Esophagus squamous epithelium (tissue), 5 donors: Measurements from ENCODE around the gene SNCAIP. TPM values are rescaled to one million over a fixed set of nuclear protein-coding genes. Genes with fewer than 3 reads are reported as not detected.

Experiments used
- DNase-seq: peaks from one replicate; lab custom pipeline; 2025; lab: John Stamatoyannopoulos, UW
- H3K27ac ChIP-seq, 4 donors: fragments of 200-600 bp; sonication (generic); one replicate each; pipeline ENCODE4 v1.5.1; 2016 to 2019; ENCODE audit warnings: mild to moderate bottlenecking in 1 of 4
- H3K27me3 ChIP-seq, 4 donors: fragments of 200-600 bp; sonication (generic); 1 replicate in 3 of 4; 2 replicates in 1 of 4; pipeline versions ENCODE4 v1.5.1 to v1.6.0; 2017 to 2021; ENCODE audit warnings: antibody characterized with exemption in 1 of 4
- H3K36me3 ChIP-seq, 3 donors: fragments of 200-600 bp; sonication (generic); one replicate each; pipeline ENCODE4 v1.5.1; 2016 to 2019
- H3K4me1 ChIP-seq, 3 donors: fragments of 200-600 bp; sonication (generic); one replicate each; pipeline ENCODE4 v1.5.1; 2017 to 2019
- H3K4me3 ChIP-seq, 4 donors: fragments of 200-600 bp; sonication (generic); 1 replicate in 3 of 4; 2 replicates in 1 of 4; pipeline ENCODE4 v1.5.1; 2016 to 2019; ENCODE audit warnings: mild to moderate bottlenecking in 2 of 4, moderate library complexity in 1 of 4
- H3K9me3 ChIP-seq, 3 donors: fragments of 200-600 bp; sonication (generic); one replicate each; pipeline ENCODE4 v1.5.1; 2016 to 2019
- POLR2A ChIP-seq, 4 donors: fragments of 450-650 bp; IDR thresholded peaks; one replicate each; pipeline ENCODE4 v1.6.1; 2017; ENCODE audit warnings: antibody characterized with exemption in 4 of 4, mild to moderate bottlenecking in 4 of 4, moderate library complexity in 3 of 4
- WGBS, 2 donors: methylation state at CpG; one replicate each; pipeline ENCODE4 v1.1.5; 2018; 5-methylcytosine and 5-hydroxymethylcytosine counted together
- intact Hi-C: fragments of 100-400 bp; cut with DNase I; formaldehyde crosslinking; loops from one replicate; pipeline ENCODE4 v1.15.0; 2022
- total RNA-seq, 4 donors: library from RNA; depleted of rRNA; stranded (reverse); fragments of >200 nt; gene quantifications; one replicate each; pipeline ENCODE4 v1.1.0, GENCODE V29; 2016
- TF ChIP-seq, protein P1 (sequence below), 6 experiments: fragments of 450-650 bp in 4 of 6; fragments of 200-600 bp in 2 of 6; sonication (generic) in 2 of 6; IDR thresholded peaks; one replicate each; pipeline ENCODE4 v1.5.1; 2016 to 2019; ENCODE audit warnings: antibody characterized with exemption in 6 of 6, mild to moderate bottlenecking in 4 of 6, moderate library complexity in 4 of 6
- donor health status: DM: yes; HTN: yes; CAD: no.

SNCAIP gene
- total RNA-seq, 4 donors from 2014 or later = 0.48 to 3.3 (median 2.3) TPM

DNA sequence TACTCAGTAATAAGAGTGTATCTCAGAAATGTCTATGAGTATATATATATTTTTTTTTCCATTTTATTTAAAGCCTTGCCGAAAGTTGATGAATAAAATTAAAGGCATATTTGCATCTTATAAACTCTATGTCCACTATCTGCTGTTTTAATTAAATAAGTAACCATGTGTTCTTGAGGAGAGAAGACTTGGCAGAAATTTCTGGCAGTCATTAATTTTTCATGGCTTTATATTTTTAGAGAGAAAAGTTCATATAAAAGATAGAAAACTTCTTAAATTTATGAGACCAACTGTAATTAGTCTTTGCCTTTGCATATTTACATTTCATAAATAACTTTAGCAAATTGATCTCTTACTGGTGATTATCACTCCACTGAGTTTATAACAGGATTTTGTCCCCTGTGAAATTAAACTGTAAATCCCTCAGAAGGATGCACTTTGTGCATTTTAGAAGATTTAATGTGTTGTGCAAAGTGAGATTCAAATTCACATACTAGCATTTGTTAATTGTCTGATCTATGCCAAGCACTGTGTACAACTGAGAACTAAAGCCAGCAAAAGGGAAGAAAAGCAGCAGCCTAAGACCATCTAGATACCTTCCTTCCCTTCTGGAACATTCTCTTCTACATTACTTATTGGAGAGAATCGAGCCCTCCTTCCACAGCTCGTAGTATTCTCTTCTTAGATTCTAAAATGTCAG, 108.7 kb downstream of the SNCAIP start:
- Histone ChIP-seq H3K27ac (no peak overlapping the region), H3K36me3 (no peaks in the 10 kb centered on the region), H3K27me3 (no peaks in the 10 kb centered on the region), H3K4me3 (no peak overlapping the region), H3K9me3 (no peaks in the 10 kb centered on the region), H3K4me1 (peaks cover 0 to 11% (median 0%) of the 10 kb centered on the region in 3 donors)
- intact Hi-C loops = no loop called here
- no peak for DNase-seq
- WGBS, 2 donors = 77 to 86% methylated on average over 3 of the region's 3 CpGs
- TF ChIP-seq, protein P1, sequence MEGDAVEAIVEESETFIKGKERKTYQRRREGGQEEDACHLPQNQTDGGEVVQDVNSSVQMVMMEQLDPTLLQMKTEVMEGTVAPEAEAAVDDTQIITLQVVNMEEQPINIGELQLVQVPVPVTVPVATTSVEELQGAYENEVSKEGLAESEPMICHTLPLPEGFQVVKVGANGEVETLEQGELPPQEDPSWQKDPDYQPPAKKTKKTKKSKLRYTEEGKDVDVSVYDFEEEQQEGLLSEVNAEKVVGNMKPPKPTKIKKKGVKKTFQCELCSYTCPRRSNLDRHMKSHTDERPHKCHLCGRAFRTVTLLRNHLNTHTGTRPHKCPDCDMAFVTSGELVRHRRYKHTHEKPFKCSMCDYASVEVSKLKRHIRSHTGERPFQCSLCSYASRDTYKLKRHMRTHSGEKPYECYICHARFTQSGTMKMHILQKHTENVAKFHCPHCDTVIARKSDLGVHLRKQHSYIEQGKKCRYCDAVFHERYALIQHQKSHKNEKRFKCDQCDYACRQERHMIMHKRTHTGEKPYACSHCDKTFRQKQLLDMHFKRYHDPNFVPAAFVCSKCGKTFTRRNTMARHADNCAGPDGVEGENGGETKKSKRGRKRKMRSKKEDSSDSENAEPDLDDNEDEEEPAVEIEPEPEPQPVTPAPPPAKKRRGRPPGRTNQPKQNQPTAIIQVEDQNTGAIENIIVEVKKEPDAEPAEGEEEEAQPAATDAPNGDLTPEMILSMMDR (IDR thresholded peaks at IDR 0.05) = no peak
- TF ChIP-seq POLR2A (IDR thresholded peaks at IDR 0.05) = no peak

DNA sequence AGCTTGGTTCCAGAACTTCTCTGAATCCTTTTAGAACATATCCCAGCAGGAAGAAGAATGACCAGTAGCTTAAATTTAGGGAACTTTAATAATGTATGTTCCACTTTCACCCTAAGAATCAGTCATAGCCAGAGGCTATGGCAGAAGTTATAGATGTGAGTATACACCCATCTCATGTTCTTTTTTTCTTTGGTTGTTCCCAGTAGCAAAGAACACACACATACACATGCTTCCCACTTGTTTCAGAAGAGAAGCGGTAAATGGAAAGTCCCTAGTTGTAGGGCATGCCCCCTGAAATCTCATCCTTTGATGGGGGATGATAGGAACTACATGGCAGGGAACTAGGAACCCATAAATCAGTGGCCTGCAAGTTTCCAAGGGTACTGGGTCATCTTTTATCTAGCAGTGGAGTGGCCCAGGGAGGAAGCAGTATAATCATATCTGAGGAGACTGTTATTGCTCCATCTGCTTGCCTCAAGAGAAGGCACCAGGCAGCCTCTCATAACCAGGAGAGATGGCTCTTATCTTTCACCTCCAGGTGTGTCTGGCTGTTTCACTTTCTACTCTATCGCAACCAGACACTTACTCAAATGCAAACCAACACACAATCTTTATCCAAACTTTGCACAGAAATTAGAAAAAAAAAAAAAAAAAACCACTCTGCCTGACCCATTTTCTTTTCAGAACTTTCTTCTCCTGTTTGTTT, 109.5 kb downstream of the SNCAIP start:
- Histone ChIP-seq H3K27me3 (no peaks in the 10 kb centered on the region), H3K36me3 (no peaks in the 10 kb centered on the region), H3K4me1 (peaks cover 0 to 11% (median 0%) of the 10 kb centered on the region in 3 donors), H3K27ac (no peak overlapping the region), H3K9me3 (no peaks in the 10 kb centered on the region), H3K4me3 (no peak overlapping the region)
- WGBS, 2 donors = 83 to 90% methylated on average over 2 of the region's 2 CpGs
- intact Hi-C loops = no loop called here
- no peak for DNase-seq
- no peak for TF ChIP-seq POLR2A (IDR thresholded peaks at IDR 0.05)
- TF ChIP-seq, protein P1 (IDR thresholded peaks at IDR 0.05) = no peak

DNA sequence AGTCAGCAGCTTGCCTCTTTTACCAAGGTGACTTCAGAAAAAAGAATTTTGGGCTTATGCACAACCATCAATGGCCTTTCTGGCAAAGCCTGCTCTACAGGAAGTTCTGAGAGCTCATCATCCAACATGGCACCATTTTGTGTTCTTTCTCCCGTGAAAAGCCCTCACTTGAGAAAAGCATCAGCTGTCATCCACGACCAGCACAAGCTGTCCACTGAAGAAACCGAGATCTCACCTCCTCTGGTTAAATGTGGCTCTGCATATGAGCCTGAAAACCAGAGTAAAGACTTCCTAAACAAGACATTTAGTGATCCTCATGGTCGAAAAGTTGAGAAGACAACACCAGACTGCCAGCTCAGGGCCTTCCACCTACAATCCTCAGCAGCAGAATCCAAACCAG, 111.2 kb downstream of the SNCAIP start:
- TF ChIP-seq, protein P1 (IDR thresholded peaks at IDR 0.05) = no peak
- no peak for TF ChIP-seq POLR2A (IDR thresholded peaks at IDR 0.05)
- H3K4me3 ChIP-seq = no peak overlapping the region
- no peaks in the 10 kb centered on the region for H3K27me3 ChIP-seq
- H3K4me1 ChIP-seq = peaks cover 0 to 11% (median 0%) of the 10 kb centered on the region in 3 donors
- 78 to 88% methylated on average over 3 to 4 of the region's 4 CpGs for WGBS, 2 donors
- H3K36me3 ChIP-seq = no peaks in the 10 kb centered on the region
- intact Hi-C loops = no loop called here
- no peaks in the 10 kb centered on the region for H3K9me3 ChIP-seq
- H3K27ac ChIP-seq = no peak overlapping the region
- no peak for DNase-seq

DNA sequence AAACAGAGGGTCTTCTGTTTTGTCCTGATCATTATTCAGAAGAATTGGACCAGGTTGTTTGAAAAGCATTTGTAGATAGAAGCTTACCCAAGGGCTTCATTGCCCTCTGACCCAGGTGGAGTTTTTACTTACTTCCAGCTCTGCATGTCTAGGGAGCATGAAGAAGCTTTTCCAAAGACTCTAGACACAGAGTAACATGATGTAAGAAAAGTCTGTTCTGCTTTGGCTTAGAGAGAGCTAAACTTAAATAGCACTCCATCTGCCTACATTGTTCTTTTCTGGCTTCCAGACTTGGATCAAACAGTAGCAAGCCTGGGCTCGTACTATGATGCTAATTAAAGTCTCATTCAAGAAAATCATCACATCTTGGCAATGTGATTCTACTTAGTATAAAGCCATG, 112.1 kb downstream of the SNCAIP start:
- no peaks in the 10 kb centered on the region for H3K27me3 ChIP-seq
- no peak overlapping the region for H3K27ac ChIP-seq
- TF ChIP-seq, protein P1 (IDR thresholded peaks at IDR 0.05) = no peak
- TF ChIP-seq POLR2A (IDR thresholded peaks at IDR 0.05) = no peak
- H3K36me3 ChIP-seq = no peaks in the 10 kb centered on the region
- no peaks in the 10 kb centered on the region for H3K9me3 ChIP-seq
- H3K4me3 ChIP-seq = no peak overlapping the region
- no peak for DNase-seq
- WGBS, 2 donors = 17 to 18% methylated on average over 1 of the region's 1 CpG
- intact Hi-C loops = no loop called here
- peaks cover 0 to 11% (median 0%) of the 10 kb centered on the region in 3 donors for H3K4me1 ChIP-seq

DNA sequence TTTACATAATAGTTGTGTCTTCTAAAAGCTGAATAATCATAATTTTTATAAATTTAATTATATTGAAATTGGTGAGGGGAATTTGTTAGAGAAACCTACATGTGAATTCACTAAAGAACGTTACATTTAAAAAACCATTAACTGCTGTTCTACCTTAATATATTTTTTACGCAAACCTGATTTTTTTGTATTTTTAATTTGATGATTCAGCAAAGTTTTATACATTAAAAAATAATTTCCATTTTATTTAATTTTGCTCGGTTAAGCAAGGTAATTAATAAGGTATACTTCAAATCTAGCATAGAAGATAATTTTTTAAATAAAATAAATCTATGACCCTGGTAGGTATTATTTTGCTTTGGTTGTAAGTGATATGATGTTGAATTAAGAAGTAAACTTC, 114.3 kb downstream of the SNCAIP start:
- H3K4me1 ChIP-seq = peaks cover 0 to 11% (median 0%) of the 10 kb centered on the region in 3 donors
- H3K9me3 ChIP-seq = no peaks in the 10 kb centered on the region
- no peak for TF ChIP-seq POLR2A (IDR thresholded peaks at IDR 0.05)
- TF ChIP-seq, protein P1 (IDR thresholded peaks at IDR 0.05) = no peak
- no peaks in the 10 kb centered on the region for H3K36me3 ChIP-seq
- 69 to 78% methylated on average over 3 of the region's 3 CpGs for WGBS, 2 donors
- no peaks in the 10 kb centered on the region for H3K27me3 ChIP-seq
- no peak overlapping the region for H3K27ac ChIP-seq
- DNase-seq = no peak
- intact Hi-C loops = no loop called here
- no peak overlapping the region for H3K4me3 ChIP-seq
